ENCODE measurements around the gene HOXA6. TPM values are rescaled to one million over a fixed set of nuclear protein-coding genes. Genes with fewer than 3 reads are reported as not detected.

The HOXA6 gene
- total RNA-seq (2021) (not detected in 3 replicates), Bru-seq, nascent RNA (not detected)
- long read RNA-seq, experiment 1 = 0 reads
- long read RNA-seq, experiment 2 = 0 reads
- long read RNA-seq, experiment 3 = 0 reads

DNA sequence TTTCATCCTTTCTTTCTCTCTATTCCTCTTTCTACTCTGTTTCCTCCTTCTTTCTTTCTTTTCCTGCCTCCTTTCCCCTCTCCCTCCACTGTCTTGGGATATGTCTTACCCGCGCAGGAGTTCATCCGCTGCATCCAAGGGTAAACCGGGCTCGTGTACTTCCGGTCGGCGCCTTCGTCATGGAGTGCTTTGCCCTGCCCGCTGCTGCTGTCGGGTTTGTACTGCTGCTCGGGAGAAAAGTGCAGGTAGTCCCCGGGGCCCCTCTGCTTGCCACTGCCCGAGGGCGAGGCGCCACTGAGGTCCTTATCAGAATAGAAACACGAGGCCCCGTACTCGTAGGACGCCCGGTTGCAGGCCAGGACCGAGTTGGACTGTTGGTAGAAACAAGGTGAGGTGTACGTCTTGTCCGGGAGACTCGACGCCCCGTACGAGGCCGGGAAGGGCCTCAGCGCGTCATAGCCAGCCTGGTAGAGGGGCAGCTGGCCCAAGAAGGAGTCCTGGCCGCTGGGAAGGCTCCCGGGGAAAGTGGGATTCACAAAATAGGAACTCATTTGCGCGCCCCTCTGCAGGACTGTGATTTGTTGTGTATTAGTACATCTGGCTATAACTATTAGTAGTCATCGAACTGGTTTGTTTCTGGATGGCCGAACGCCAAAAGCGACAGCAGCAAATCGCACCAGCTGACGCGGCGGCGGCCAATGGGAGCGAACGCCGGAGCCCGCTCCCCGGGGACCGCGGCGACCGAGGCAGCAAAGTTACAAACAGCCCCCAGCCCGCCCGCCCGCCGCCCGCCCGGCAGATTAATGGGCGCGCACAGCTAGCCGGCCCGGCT lies at the start of gene HOXA6:
Gene HOXA6, minus strand, starts transcription at position 576 of the 832 bp plus-strand sequence. Its CDS starts 25 bp downstream, at position 551.
- Mint-ChIP-seq H3K36me3 (no peaks in the 10 kb centered on the region), H3K4me1 (peaks cover 31% of the 10 kb centered on the region), H3K9me3 (no peaks in the 10 kb centered on the region), H3K4me3 (peak within 1 kb of the TSS; percentile 65), H3K27me3 (ENCODE audit: low read depth) (peaks cover 100% of the 10 kb centered on the region), H3K27ac (no peak within 1 kb of the TSS)
- DNase-seq (ENCODE audit: low spot score) (peak; percentile 38), ATAC-seq (no peak)
- CTCF ChIA-PET = interaction anchor here (2.3 to 3.5 kb wide), 2 partner anchors 14 to 32 kb away, joined by 8 to 46 read pairs; no protein-coding TSS in a partner anchor
- POLR2A ChIA-PET = no interaction called here
- no peak for TF ChIP-seq CREB1 (CRISPR knock-in tag; IDR thresholded peaks at IDR 0.05)
- TF ChIP-seq, protein P1, sequence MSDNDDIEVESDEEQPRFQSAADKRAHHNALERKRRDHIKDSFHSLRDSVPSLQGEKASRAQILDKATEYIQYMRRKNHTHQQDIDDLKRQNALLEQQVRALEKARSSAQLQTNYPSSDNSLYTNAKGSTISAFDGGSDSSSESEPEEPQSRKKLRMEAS (CRISPR knock-in tag; IDR thresholded peaks at IDR 0.05) = 0 out of 2 replicates have a peak, but pooled peaks have one; percentile 13
- TF ChIP-seq, protein P2, sequence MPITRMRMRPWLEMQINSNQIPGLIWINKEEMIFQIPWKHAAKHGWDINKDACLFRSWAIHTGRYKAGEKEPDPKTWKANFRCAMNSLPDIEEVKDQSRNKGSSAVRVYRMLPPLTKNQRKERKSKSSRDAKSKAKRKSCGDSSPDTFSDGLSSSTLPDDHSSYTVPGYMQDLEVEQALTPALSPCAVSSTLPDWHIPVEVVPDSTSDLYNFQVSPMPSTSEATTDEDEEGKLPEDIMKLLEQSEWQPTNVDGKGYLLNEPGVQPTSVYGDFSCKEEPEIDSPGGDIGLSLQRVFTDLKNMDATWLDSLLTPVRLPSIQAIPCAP (CRISPR knock-in tag; IDR thresholded peaks at IDR 0.05) = no peak
- TF ChIP-seq, protein P3, sequence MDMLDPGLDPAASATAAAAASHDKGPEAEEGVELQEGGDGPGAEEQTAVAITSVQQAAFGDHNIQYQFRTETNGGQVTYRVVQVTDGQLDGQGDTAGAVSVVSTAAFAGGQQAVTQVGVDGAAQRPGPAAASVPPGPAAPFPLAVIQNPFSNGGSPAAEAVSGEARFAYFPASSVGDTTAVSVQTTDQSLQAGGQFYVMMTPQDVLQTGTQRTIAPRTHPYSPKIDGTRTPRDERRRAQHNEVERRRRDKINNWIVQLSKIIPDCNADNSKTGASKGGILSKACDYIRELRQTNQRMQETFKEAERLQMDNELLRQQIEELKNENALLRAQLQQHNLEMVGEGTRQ (CRISPR knock-in tag; IDR thresholded peaks at IDR 0.05) = peak; percentile 52
- TF ChIP-seq, protein P4, sequence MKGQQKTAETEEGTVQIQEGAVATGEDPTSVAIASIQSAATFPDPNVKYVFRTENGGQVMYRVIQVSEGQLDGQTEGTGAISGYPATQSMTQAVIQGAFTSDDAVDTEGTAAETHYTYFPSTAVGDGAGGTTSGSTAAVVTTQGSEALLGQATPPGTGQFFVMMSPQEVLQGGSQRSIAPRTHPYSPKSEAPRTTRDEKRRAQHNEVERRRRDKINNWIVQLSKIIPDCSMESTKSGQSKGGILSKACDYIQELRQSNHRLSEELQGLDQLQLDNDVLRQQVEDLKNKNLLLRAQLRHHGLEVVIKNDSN (CRISPR knock-in tag; IDR thresholded peaks at IDR 0.05) = 0 out of 2 replicates have a peak, but pooled peaks have one; percentile 25

DNA sequence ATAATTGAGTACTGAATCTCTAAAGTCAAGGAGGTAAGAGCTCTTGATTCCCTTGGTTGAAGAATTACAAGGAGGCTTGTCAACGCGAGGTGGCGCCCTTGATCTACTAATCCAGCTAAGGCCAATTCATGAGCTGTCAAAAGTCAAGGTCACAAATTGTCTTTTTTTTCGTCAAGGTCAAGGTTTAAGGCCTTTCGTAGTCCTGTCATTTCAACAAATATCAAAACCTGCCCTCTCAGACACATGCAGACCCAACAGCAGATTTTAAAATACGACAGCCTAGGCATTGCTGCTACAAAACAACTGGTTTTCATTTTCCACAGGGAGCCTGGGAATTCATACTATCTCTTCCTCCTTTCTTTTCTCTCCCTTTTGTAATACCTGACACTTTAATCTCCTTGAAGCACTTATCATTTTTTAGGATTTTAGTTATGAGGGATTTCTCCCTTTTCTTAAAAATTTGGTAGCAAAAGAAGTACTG lies 48.8 kb upstream of the HOXA6 start:
- POLR2A ChIA-PET = interaction anchor here (0.5 kb wide), 1 partner anchor 812 kb away, joined by 3 read pairs; no protein-coding TSS in a partner anchor
- ATAC-seq = no peak
- no peak overlapping the region for H3K27ac Mint-ChIP-seq

DNA sequence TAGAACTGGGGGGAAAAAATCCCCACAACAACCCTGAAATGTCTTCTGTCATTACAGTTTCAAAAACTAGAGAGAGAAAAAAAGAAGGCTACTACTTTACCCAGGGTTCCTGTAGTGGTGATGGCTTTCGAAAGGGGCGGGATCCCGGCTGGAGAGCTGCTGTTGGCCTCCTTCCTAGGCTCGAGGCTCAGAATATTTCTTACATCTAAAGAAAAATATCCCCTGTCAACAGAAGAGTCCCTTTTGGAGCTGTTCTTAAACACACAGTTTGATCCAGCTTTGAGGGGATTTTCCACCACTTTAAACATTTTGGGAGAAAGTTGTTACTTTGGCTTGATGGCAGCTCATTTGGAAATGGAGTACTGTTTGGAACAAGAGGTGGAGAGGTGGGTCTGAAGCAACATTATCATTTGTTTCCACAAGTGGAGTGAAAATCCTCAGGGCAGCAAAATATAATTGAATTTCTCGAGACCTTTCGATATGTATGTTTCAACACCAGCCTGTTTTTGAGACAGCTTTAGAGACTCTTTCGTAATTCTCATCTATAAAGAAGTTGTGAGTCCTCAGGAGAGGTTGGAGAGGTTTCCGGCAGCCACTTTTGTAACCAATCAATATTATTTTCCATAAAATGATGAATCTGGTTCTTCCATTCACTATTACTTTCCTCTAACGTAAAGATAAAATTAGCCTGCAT lies 47.3 kb upstream of the HOXA6 start:
- POLR2A ChIA-PET = no interaction called here
- TF ChIP-seq NFYB (CRISPR knock-in tag; conservative IDR thresholded peaks at IDR 0.05; ENCODE audit: low read depth) (no peak), ATF1 (CRISPR knock-in tag; IDR thresholded peaks at IDR 0.05) (no peak), ESRRA (CRISPR knock-in tag; IDR thresholded peaks at IDR 0.05; ENCODE audit: borderline replicate concordance) (no peak), IRF2 (CRISPR knock-in tag; IDR thresholded peaks at IDR 0.05; ENCODE audit: borderline replicate concordance, low read depth) (no peak), FOXJ3 (CRISPR knock-in tag; IDR thresholded peaks at IDR 0.05; ENCODE audit: borderline replicate concordance) (no peak), HMGA2 (CRISPR knock-in tag; IDR thresholded peaks at IDR 0.05) (no peak), ZNF121 (CRISPR knock-in tag; IDR thresholded peaks at IDR 0.05) (no peak), GRHL2 (CRISPR knock-in tag; IDR thresholded peaks at IDR 0.05; ENCODE audit: insufficient replicate concordance, severe bottlenecking) (no peak)
- TF ChIP-seq, protein P5, sequence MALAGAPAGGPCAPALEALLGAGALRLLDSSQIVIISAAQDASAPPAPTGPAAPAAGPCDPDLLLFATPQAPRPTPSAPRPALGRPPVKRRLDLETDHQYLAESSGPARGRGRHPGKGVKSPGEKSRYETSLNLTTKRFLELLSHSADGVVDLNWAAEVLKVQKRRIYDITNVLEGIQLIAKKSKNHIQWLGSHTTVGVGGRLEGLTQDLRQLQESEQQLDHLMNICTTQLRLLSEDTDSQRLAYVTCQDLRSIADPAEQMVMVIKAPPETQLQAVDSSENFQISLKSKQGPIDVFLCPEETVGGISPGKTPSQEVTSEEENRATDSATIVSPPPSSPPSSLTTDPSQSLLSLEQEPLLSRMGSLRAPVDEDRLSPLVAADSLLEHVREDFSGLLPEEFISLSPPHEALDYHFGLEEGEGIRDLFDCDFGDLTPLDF (CRISPR knock-in tag; IDR thresholded peaks at IDR 0.05) = no peak
- TF ChIP-seq, protein P6, sequence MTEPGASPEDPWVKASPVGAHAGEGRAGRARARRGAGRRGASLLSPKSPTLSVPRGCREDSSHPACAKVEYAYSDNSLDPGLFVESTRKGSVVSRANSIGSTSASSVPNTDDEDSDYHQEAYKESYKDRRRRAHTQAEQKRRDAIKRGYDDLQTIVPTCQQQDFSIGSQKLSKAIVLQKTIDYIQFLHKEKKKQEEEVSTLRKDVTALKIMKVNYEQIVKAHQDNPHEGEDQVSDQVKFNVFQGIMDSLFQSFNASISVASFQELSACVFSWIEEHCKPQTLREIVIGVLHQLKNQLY (CRISPR knock-in tag; IDR thresholded peaks at IDR 0.05) = no peak
- TF ChIP-seq, protein P7, sequence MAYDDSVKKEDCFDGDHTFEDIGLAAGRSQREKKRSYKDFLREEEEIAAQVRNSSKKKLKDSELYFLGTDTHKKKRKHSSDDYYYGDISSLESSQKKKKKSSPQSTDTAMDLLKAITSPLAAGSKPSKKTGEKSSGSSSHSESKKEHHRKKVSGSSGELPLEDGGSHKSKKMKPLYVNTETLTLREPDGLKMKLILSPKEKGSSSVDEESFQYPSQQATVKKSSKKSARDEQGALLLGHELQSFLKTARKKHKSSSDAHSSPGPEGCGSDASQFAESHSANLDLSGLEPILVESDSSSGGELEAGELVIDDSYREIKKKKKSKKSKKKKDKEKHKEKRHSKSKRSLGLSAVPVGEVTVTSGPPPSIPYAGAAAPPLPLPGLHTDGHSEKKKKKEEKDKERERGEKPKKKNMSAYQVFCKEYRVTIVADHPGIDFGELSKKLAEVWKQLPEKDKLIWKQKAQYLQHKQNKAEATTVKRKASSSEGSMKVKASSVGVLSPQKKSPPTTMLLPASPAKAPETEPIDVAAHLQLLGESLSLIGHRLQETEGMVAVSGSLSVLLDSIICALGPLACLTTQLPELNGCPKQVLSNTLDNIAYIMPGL (CRISPR knock-in tag; IDR thresholded peaks at IDR 0.05) = no peak

More for the DNA sequence above, 48.8 kb upstream of the HOXA6 start:
- H3K36me3 Mint-ChIP-seq = no peaks in the 10 kb centered on the region
- peak; percentile 90 for DNase-seq (ENCODE audit: low spot score)
- peaks cover 96% of the 10 kb centered on the region for H3K27me3 Mint-ChIP-seq (ENCODE audit: low read depth)
- CTCF ChIA-PET = interaction anchor here (0.5 to 4.2 kb wide), 66 partner anchors 9 to 1430 kb away, joined by 3 to 32 read pairs (median 4); partner anchors contain the start of genes EVX1, HIBADH, HOXA11 and TAX1BP1
- TF ChIP-seq ESRRA (CRISPR knock-in tag; IDR thresholded peaks at IDR 0.05; ENCODE audit: borderline replicate concordance) (peak; percentile 92; the same call in 1 of the 2 replicates), FOXJ3 (CRISPR knock-in tag; IDR thresholded peaks at IDR 0.05; ENCODE audit: borderline replicate concordance) (no peak)
- TF ChIP-seq, protein P8, sequence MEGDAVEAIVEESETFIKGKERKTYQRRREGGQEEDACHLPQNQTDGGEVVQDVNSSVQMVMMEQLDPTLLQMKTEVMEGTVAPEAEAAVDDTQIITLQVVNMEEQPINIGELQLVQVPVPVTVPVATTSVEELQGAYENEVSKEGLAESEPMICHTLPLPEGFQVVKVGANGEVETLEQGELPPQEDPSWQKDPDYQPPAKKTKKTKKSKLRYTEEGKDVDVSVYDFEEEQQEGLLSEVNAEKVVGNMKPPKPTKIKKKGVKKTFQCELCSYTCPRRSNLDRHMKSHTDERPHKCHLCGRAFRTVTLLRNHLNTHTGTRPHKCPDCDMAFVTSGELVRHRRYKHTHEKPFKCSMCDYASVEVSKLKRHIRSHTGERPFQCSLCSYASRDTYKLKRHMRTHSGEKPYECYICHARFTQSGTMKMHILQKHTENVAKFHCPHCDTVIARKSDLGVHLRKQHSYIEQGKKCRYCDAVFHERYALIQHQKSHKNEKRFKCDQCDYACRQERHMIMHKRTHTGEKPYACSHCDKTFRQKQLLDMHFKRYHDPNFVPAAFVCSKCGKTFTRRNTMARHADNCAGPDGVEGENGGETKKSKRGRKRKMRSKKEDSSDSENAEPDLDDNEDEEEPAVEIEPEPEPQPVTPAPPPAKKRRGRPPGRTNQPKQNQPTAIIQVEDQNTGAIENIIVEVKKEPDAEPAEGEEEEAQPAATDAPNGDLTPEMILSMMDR (IDR thresholded peaks at IDR 0.05) = peak; percentile 55
- H3K4me1 Mint-ChIP-seq = peaks cover 17% of the 10 kb centered on the region
- no peaks in the 10 kb centered on the region for H3K9me3 Mint-ChIP-seq
- H3K4me3 Mint-ChIP-seq = no peak overlapping the region

More for the DNA sequence above, 47.3 kb upstream of the HOXA6 start:
- ATAC-seq = no peak
- no peaks in the 10 kb centered on the region for H3K9me3 Mint-ChIP-seq
- no peak overlapping the region for H3K27ac Mint-ChIP-seq
- CTCF ChIA-PET = interaction anchor here (0.5 to 4.2 kb wide), 5 partner anchors 16 to 806 kb away, joined by 3 to 32 read pairs (median 7); no protein-coding TSS in a partner anchor
- H3K4me3 Mint-ChIP-seq = no peak overlapping the region
- DNase-seq (ENCODE audit: low spot score) = no peak
- peaks cover 10% of the 10 kb centered on the region for H3K4me1 Mint-ChIP-seq
- no peaks in the 10 kb centered on the region for H3K36me3 Mint-ChIP-seq
- peaks cover 97% of the 10 kb centered on the region for H3K27me3 Mint-ChIP-seq (ENCODE audit: low read depth)
